Measurements from ENCODE around the gene CDH24.

GRCh38 chr14:23078692-23079116 is 21.4 kb upstream of the CDH24 start:
- TF ChIP-seq CTCF (IDR thresholded peaks at IDR 0.05 in 4 of 5, conservative IDR thresholded peaks at IDR 0.05 in 1 of 5) (no peak), POLR2A (IDR thresholded peaks at IDR 0.05) (peak in 1 of 2 donors; percentile 47)
